HG03066 (cell line): ENCODE measurements around the gene SIRPB2.
"Not testable (repeated sequence)": the region's sequence is repeated elsewhere in the genome, so short reads cannot be mapped to it uniquely, and the experiment has no call there.

Experiments used
- ATAC-seq: cut with Tn5 transposase; IDR thresholded peaks from one replicate; pipeline ENCODE4 v1.9.1; 2021; ENCODE audit warnings: low read depth; ENCODE audit not compliant: unreplicated experiment

SIRPB2 gene

DNA sequence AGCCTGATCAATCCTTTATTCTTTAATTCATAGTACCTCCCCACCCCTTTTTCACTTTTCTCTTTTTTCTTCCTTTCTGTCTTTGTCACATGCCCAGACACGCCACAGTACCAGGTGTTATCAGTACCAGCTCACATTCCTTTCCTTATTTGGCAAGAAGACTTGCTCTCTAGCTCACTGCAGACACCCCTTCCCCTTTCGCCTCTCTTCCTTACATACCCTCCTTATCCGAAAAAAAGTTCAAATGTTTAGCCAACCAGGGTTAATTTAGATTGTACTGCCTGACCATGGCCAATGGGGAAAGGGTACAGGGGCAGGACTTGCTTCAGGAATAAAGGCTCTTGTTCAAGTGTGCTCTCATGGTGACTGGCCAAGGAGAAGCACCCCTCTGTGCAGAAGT lies 9.3 kb upstream of the SIRPB2 start:
- ATAC-seq: no peak

GRCh38 chr20:1499528-1500420 lies 8.6 kb upstream of the SIRPB2 start:
- ATAC-seq: no peak

DNA sequence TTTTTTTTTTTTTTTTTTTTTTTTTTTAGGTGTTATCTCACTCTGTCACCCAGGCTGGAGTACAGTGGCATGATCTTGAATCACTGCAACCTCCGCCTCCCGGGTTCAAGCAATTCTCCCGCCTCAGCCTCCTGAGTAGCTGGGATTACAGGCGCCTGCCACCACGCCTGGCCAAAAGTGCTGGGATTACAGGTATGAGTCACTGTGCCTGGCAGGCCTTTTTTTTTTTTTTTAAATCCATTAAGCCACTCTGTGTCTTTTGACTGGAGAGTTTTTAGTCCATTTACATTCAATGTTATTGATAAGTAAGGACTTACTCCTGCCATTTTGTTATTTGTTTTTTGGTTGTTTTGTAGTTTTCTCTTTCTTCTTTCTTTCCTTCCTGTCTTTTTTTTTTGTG lies 6.2 kb upstream of the SIRPB2 start:
- not testable (repeated sequence) for ATAC-seq

- ATAC-seq: no peak
Observed at GRCh38 chr20:1496930-1497329, 5.7 kb upstream of the SIRPB2 start.

- ATAC-seq: no peak
Observed at GRCh38 chr20:1494436-1494835, 3.2 kb upstream of the SIRPB2 start.

GRCh38 chr20:1493536-1493935 lies 2.3 kb upstream of the SIRPB2 start:
- ATAC-seq: no peak

- no peak for ATAC-seq
Observed at GRCh38 chr20:1491860-1492642, 831 bp upstream of the SIRPB2 start.

DNA sequence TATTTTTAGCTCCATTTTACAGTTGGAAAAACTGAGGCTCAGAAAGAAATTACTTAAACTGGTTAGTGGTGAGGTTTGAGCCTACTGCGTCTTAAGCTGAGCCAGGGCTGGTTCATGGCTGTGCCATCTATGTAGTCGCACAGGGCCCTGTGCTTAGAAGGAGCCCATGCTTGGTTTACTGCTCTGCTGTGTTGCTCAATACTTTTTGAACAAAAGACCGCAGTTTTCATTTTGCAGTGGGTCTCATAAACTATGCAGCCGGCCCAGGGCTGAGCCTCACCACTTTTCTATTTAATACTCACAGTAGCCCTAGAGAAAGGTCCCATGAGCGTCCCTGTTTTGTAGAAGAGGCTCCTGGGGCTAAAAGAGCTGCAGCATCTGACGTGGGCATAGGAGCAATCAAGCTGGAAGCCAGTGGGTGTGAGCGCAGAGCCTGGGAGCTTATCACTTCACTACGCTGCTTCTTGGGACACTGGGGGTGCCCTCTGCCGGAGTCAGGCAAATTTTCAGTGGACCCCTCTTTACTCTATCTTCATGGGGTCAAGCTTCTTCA lies 501 bp downstream of the SIRPB2 start:
- no peak for ATAC-seq

GRCh38 chr20:1489764-1490436 lies 1.3 kb downstream of the SIRPB2 start:
- ATAC-seq: no peak

- ATAC-seq: no peak
Observed at GRCh38 chr20:1489325-1489724, 1.9 kb downstream of the SIRPB2 start.

DNA sequence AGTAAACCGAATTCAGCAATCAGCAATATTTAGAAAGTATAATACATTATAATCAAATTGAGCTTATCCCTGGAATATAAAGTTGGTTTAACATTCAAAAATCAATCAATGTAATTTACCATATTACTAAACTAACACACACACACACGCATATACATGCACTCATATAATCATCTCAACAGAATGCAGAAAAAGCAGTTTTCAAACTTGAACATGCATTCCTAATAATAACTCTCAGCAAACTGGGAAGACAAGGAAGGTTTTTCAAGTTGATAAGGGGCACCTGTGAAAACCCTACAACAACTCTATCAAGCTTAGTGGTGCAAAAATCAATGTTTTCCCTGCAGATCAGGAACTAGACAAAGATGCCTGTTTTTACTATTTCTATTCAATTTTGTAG lies 4.7 kb downstream of the SIRPB2 start:
- ATAC-seq: no peak

DNA sequence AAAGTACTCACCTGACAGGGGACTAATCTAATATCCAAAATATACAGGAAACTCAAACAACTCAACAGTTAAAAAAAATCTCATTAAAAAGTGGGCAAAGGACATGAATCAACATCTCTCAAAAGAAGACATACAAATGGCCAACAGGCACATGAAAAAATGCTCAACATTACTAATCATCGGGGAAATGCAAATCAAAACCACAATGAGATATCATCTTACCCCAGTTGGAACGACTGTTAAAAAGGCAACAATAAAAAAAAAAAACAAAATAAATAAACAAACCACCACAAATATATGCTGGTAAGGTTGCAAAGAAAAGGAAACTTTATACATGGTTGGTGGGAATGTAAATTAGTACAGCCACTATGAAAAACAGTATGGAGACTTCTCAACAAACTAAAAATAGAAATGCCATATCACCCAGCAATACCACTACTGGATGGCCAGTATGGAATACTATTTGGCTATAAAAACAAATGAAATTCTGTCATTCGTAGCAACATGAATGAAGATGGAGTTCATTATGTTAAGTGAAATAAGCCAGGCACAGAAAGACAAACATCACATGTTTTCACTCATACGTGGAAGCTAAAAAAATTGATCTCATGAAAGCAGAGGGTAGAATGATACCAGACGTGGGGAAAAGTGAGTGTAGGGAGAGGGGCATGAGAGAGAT lies 6.6 kb downstream of the SIRPB2 start:
- ATAC-seq: no peak

DNA sequence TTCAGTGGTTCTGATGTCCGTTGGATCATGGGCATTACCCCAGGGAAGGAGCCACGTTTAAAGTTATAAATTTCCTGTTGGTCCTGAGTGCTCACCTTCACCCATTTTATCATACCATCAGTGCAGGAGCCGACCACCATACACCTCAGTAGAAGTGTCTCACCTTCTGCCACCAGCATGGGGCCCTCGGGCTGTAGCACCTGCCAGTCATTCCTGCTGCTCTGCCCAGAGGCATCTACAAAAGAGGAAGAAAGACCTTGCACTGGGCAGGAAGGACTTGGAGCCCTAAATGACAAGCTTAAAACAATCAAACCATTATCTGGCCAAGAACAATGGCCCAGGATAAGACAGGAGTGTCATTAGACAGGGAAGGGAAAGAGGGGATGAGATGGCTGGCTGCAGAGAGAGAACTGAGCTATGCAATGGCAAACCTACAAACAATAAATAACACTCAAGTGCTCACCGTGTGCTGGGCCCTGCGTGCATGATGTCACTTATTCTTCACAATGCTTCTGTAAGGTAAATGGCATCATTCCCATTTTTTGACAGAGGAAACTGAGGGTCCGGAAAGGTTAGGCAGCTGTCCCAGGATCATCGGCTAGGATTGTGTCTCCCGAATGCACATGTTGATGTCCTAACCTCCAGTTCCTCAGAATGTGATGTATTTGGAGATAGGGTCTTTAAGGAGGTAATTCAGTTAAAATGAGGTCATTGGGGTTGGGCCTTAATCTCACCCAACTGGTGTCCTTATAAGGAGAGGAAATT lies 11.2 kb downstream of the SIRPB2 start:
- no peak for ATAC-seq

- ATAC-seq: no peak
Observed at GRCh38 chr20:1478566-1478965, 12.7 kb downstream of the SIRPB2 start.

GRCh38 chr20:1477896-1478490 lies 13.2 kb downstream of the SIRPB2 start:
- ATAC-seq: no peak

DNA sequence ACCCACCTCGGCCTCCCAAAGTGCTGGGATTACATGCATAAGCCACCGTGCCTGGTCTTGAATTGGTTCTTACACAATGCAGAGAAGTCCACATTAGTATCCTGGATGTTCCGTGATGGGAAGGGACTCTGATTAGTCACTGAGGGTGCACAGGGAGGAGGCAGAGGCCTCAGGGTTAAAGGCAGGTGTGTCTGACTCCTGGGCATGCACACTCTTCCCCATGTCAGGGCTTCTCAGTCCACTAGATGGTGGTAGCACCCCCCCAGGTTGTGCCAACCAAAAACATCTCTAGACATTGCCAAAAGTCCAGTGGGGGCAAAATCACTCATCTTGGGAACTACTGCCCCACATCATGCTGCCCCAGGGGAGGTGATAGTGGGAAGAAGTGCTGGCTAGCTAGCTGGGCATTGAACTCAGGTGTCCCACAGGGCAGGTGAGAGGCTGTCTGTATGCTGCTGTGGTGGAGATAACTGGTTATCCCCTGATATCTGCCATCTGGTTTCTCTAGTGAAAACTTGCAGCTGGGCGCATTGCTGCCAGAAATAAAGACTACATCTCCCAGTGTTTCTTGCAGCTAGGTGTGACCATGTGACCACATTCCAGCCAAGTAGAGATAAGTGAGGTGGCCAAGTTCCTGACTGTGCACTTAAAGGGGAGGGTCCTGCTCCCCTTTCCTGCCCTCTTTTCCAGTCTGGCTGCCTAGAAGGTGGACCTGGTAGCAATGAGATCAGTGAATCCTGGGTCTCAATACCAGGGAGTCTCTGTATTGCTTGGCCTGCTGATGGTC lies 16.2 kb downstream of the SIRPB2 start:
- ATAC-seq: no peak

DNA sequence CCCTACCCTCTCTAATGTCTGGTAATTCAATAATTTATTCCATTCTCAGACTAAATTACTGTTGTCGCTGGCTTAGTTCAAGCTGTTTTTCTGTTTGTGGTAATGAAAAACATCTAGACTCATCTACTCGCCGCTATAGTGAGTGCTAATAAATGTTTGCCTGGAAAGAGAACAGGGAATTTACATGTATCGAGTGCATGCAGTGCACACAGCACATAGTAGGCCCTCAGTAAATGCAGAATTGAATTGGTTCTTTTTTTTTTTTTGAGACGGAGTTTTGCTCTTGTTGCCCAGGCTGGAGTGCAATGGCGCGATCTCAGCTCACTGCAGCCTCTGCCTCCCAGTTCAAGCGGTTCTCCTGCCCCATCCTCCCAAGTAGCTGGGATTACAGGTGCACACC lies 16.9 kb downstream of the SIRPB2 start:
- no peak for ATAC-seq
